GM12878 (cell line): ENCODE measurements around the gene USP12. TPM values are rescaled to one million over a fixed set of nuclear protein-coding genes. Genes with fewer than 3 reads are reported as not detected.

ENCODE experiments used
- ATAC-seq: fragments of 200-7000 bp; cut with Tn5 transposase; 3 replicates; pipeline ENCODE4 v1.9.1; 2020; ENCODE audit warnings: mild to moderate bottlenecking, moderate library complexity
- BruUV-seq: library from RNA; stranded (reverse); fragments of 400-500 nt; replicated peaks from 2 replicates; lab custom pipeline; 2021; lab: Mats Ljungman, UMichigan
- CTCF ChIA-PET: fragments of 300-600 bp; sonication (Branson Sonifier 250); formaldehyde crosslinking; extraction: SDS; loops from one replicate; lab custom pipeline; 2021; ENCODE audit warnings: inconsistent platforms; lab: Yijun Ruan, JAX
- POLR2A ChIA-PET: fragments of 350-600 bp; formaldehyde crosslinking; extraction: SDS; loops from one replicate; lab custom pipeline; 2021; ENCODE audit warnings: inconsistent platforms; lab: Charles Lee
- RAD21 ChIA-PET: fragments of 300-600 bp; sonication (Branson Sonifier 250); formaldehyde crosslinking; loops from one replicate; lab custom pipeline; 2023; ENCODE audit warnings: antibody characterized with exemption; ENCODE audit not compliant: unreplicated experiment; lab: Charles Lee
- SMC1A ChIA-PET: fragments of 300-600 bp; sonication (Branson Sonifier 250); formaldehyde crosslinking; loops from one replicate; lab custom pipeline; 2023; ENCODE audit not compliant: unreplicated experiment, uncharacterized antibody; lab: Charles Lee
- DNase-seq: peaks from one replicate; pipeline ENCODE4 v3.0.0-alpha.2; 2011; ENCODE audit warnings: low read depth, low spot score
- FAIRE-seq: peaks from 3 replicates; lab custom pipeline; 2011; peaks lifted over from hg19 to GRCh38; lab: Jason Lieb, UNC
- H2AFZ ChIP-seq: 2 replicates; pipeline ENCODE4 v1.6.0; 2011; ENCODE audit warnings: low read depth, low read length, control low read depth; ENCODE audit not compliant: control insufficient read depth
- H3K27ac ChIP-seq: 2 replicates; pipeline ENCODE4 v1.5.1; 2011; ENCODE audit warnings: control low read depth; ENCODE audit not compliant: control insufficient read depth, insufficient read depth
- H3K27me3 ChIP-seq, 2 experiments: replicated peaks in 1 of 2; 2 replicates each; pipeline versions ENCODE4 v1.6.0 to v1.6.1; 2011; ENCODE audit warnings: low read length in 1 of 2; ENCODE audit not compliant: control insufficient read depth in 2 of 2, insufficient read depth in 2 of 2
- H3K36me3 ChIP-seq, 2 experiments: 2 replicates each; pipeline ENCODE4 v1.5.1; 2011; ENCODE audit warnings: low read length in 1 of 2; ENCODE audit not compliant: control insufficient read depth in 2 of 2, insufficient read depth in 2 of 2
- H3K4me1 ChIP-seq: 2 replicates; pipeline ENCODE4 v1.6.1; 2011; ENCODE audit warnings: mild to moderate bottlenecking, low read length, moderate library complexity, mixed read lengths; ENCODE audit not compliant: control insufficient read depth, insufficient read depth
- H3K4me2 ChIP-seq: 2 replicates; pipeline ENCODE4 v1.6.0; 2011; ENCODE audit warnings: control low read depth; ENCODE audit not compliant: control insufficient read depth, insufficient read depth
- H3K4me3 ChIP-seq: fragments of 200-600 bp; sonication (generic); 2 replicates; pipeline ENCODE4 v1.5.1; 2016
- H3K79me2 ChIP-seq: 2 replicates; pipeline ENCODE4 v1.6.0; 2011; ENCODE audit warnings: low read length; ENCODE audit not compliant: control insufficient read depth, insufficient read depth
- H3K9ac ChIP-seq: 2 replicates; pipeline ENCODE4 v1.8.0; 2011; ENCODE audit warnings: low read length, control low read depth, mixed read lengths; ENCODE audit not compliant: control insufficient read depth, insufficient read depth
- H3K9me3 ChIP-seq: replicated peaks from 3 replicates; pipeline ENCODE4 v1.5.1; 2011; ENCODE audit warnings: mild to moderate bottlenecking, low read length; ENCODE audit not compliant: control insufficient read depth, insufficient read depth
- H4K20me1 ChIP-seq: 2 replicates; pipeline ENCODE4 v1.6.0; 2011; ENCODE audit not compliant: control insufficient read depth, insufficient read depth
- CHD1 ChIP-seq: IDR thresholded peaks from 2 replicates; pipeline ENCODE4 v1.6.1; 2012; ENCODE audit warnings: low read depth, low read length, improper control_type of control experiment
- CHD4 ChIP-seq: fragments of 200-600 bp; sonication (generic); IDR thresholded peaks from 2 replicates; pipeline ENCODE4 v1.6.1; 2016; ENCODE audit warnings: mild to moderate bottlenecking
- E2F8 ChIP-seq: fragments of 450-650 bp; IDR thresholded peaks from 2 replicates; pipeline ENCODE4 v1.6.1; 2018; ENCODE audit warnings: mild to moderate bottlenecking, low read depth, moderate library complexity; ENCODE audit not compliant: partially characterized antibody
- HDGF ChIP-seq: fragments of 450-650 bp; IDR thresholded peaks from 2 replicates; pipeline ENCODE4 v1.6.1; 2016; ENCODE audit warnings: antibody characterized with exemption
- JUNB ChIP-seq: IDR thresholded peaks from 2 replicates; pipeline ENCODE4 v1.6.1; 2016; ENCODE audit warnings: antibody characterized with exemption, mild to moderate bottlenecking
- LARP7 ChIP-seq: fragments of 450-650 bp; IDR thresholded peaks from 2 replicates; pipeline ENCODE4 v1.6.1; 2017; ENCODE audit warnings: mild to moderate bottlenecking
- MYB ChIP-seq: fragments of 150-350 bp; IDR thresholded peaks from 2 replicates; pipeline ENCODE4 v1.6.1; 2014; ENCODE audit warnings: mild to moderate bottlenecking, low read depth, low read length, borderline replicate concordance
- SP1 ChIP-seq: IDR thresholded peaks from one replicate; pipeline ENCODE4 v1.6.1; 2011; ENCODE audit warnings: low read depth, low read length
- TBL1XR1 ChIP-seq: IDR thresholded peaks from 2 replicates; pipeline ENCODE4 v1.6.1; 2012; ENCODE audit warnings: low read depth, low read length, improper control_type of control experiment
- WGBS: methylation state at CpG from one replicate; pipeline ENCODE4 v1.1.6; 2016; ENCODE audit warnings: low lambda C conversion rate; ENCODE audit not compliant: insufficient replicate concordance, insufficient coverage; ENCODE audit errors: missing lambda C conversion rate; 5-methylcytosine and 5-hydroxymethylcytosine counted together
- in situ Hi-C: fragments of 300-500 bp; cut with MboI; formaldehyde crosslinking; loops from 9 replicates; pipeline ENCODE4 v1.14.3; 2018; ENCODE audit warnings: mixed read lengths
- intact Hi-C: fragments of 100-400 bp; cut with micrococcal nuclease; formaldehyde crosslinking; loops from one replicate; pipeline ENCODE4 v1.14.2; 2022; ENCODE audit not compliant: unreplicated experiment
- polyA plus RNA-seq, 11 experiments: library from polyadenylated mRNA; depleted of rRNA in 4 of 11; unstranded in 6 of 11; stranded (reverse) in 5 of 11; fragments of >200 nt; fragmentation: Nextera tagmentation in 4 of 11; fragmentation: Illumina TruSeq in 1 of 11; extraction: Ambion mirVana in 4 of 11; extraction: Trizol in 1 of 11; gene quantifications; 1 replicate in 1 of 11; 2 replicates in 10 of 11; pipeline versions ENCODE4 v1.2.1 to v1.2.3, GENCODE V29; 2011 to 2016; ENCODE audit warnings: inconsistent platforms in 2 of 11, missing spikeins in 2 of 11, low read depth in 1 of 11
- total RNA-seq, 4 experiments: library from RNA; depleted of rRNA in 3 of 4; stranded (reverse); fragments of >200 nt in 3 of 4; fragmentation: Illumina TruSeq in 1 of 4; extraction: Trizol in 1 of 4; gene quantifications; 2 replicates each; pipeline versions ENCODE4 v1.2.1 to v1.2.3, GENCODE V29; 2013 to 2021
- TF ChIP-seq, protein P1 (sequence below): fragments of 450-650 bp; IDR thresholded peaks from 2 replicates; pipeline ENCODE4 v1.6.1; 2017; ENCODE audit warnings: borderline replicate concordance

USP12 gene
- total and polyA plus RNA-seq, 10 of the 15 experiments (the other 5 are each of a cell fraction or from before 2014, with no cell fraction given), result 3.5 to 32.2 (median 24.6) TPM

DNA sequence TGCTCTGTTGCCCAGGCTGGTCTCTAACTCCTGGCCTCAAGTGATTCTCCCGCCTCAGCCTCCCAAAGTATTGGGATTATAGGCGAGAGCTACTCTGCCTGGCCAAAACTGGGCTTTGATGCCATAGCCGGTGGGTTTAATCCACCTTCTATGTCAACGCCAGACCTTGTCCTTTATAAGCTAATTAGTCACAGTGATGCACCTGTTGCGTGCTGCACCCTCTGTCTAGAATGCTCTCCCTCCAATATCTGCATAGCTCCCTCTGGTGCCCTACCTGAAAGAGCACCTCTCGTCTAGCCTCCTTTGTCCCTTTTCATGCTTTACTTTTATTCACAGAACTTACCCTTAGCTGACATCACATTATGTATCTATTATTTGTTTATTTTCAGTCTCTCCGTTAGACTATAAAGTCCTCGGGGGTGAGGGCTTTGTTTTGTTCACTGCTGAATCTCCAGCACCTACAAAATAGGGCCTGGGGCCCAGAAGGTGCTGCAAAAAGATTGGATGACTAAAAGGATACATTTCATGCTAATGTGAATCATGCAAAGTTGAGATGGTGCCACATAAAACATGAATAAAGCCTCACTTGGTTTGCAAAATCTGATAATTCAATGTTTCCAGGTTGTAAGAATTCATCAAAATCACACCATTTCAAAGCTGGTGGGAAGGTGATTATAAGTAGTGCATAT lies 148.1 kb downstream of the USP12 start:
- Histone ChIP-seq H3K27me3 (0 out of 4 replicates have a peak, but pooled peaks cover 0 to 1% of the 10 kb centered on the region in 2 experiments), H3K4me3 (no peak overlapping the region), H2AFZ (no peak overlapping the region), H3K27ac (no peak overlapping the region), H3K36me3 (no peaks in the 10 kb centered on the region), H3K4me1 (no peaks in the 10 kb centered on the region; the same call in 1 of the 2 replicates), H3K9me3 (no peaks in the 10 kb centered on the region), H3K4me2 (no peak overlapping the region), H3K9ac (no peak overlapping the region), H4K20me1 (no peaks in the 10 kb centered on the region), H3K79me2 (no peaks in the 10 kb centered on the region)
- no TSS peak for BruUV-seq
- TF ChIP-seq CHD1 (no peak), TBL1XR1 (no peak), HDGF (no peak)
- FAIRE-seq (no peak), ATAC-seq (no peak), DNase-seq (no peak)
- intact Hi-C loops (no loop called here), in situ Hi-C loops (no loop called here)
- ChIA-PET RAD21 (no interaction called here), CTCF (interaction anchor here (0.6 kb wide), 1 partner anchor 162 kb away, joined by 4 read pairs; no protein-coding TSS in a partner anchor), POLR2A (no interaction called here), SMC1A (no interaction called here)
- WGBS, result 66% methylated on average over 8 of the region's 8 CpGs

DNA sequence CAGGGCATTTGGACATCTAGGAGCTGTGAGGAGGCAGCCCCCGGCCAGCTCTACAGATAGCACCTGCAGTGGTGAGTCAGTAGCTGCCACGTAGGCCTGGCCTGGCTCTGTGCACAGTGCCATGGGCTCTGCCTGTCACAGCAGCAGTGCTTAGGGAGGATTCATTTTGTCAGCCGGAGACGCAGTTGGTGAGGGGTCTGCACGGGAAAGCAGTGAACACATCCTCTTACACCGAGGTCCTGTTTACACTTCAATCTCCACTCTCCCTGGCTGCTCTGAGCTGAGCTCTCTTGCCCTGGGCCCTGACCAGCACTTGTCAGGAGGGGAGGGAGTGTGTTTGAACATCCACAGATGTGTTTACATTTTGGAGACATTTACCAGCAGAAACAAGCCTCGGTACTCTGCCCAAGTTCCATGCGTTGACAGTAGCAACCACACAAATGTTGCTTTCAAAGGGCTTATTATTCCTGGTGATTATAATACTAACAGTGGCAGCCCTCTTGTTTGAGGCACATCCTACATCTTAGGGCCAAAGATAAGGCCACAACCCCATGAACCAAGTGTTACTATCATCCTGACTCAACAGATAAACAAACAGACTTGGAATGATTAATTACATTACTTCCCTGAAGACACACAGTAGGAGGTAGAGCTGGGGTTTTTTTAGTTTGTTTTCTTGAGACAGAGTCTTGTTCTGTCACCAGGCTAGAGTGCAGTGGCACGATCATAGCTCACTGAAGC lies 148.9 kb downstream of the USP12 start:
- FAIRE-seq, result no peak

More for the DNA sequence above, 148.9 kb downstream of the USP12 start:
- TF ChIP-seq, protein P1, sequence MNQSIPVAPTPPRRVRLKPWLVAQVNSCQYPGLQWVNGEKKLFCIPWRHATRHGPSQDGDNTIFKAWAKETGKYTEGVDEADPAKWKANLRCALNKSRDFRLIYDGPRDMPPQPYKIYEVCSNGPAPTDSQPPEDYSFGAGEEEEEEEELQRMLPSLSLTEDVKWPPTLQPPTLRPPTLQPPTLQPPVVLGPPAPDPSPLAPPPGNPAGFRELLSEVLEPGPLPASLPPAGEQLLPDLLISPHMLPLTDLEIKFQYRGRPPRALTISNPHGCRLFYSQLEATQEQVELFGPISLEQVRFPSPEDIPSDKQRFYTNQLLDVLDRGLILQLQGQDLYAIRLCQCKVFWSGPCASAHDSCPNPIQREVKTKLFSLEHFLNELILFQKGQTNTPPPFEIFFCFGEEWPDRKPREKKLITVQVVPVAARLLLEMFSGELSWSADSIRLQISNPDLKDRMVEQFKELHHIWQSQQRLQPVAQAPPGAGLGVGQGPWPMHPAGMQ, result no peak
- TF ChIP-seq SP1 (no peak), LARP7 (no peak), E2F8 (no peak), JUNB (peak; percentile 19; the same call in 1 of the 2 replicates), MYB (no peak), HDGF (no peak), CHD4 (no peak)
- CTCF ChIA-PET, result interaction anchor here (0.6 kb wide), 1 partner anchor 163 kb away, joined by 4 read pairs; no protein-coding TSS in a partner anchor
- intact Hi-C loops, result no loop called here
- POLR2A ChIA-PET, result no interaction called here
- H3K4me2 ChIP-seq, result no peak overlapping the region
- H3K4me3 ChIP-seq, result no peak overlapping the region
- in situ Hi-C loops, result no loop called here
- H4K20me1 ChIP-seq, result no peaks in the 10 kb centered on the region
- WGBS, result 54% methylated on average over 9 of the region's 9 CpGs
- ATAC-seq (peak; percentile 51), DNase-seq (no peak)
- SMC1A ChIA-PET, result interaction anchor here (0.8 kb wide), 1 partner anchor 159 kb away, joined by 3 read pairs; no protein-coding TSS in a partner anchor
- no peak overlapping the region for H3K27ac ChIP-seq
- no peaks in the 10 kb centered on the region for H3K36me3 ChIP-seq
- no TSS peak for BruUV-seq
- no peaks in the 10 kb centered on the region for H3K79me2 ChIP-seq
- H2AFZ ChIP-seq, result no peak overlapping the region
- H3K4me1 ChIP-seq, result no peaks in the 10 kb centered on the region; the same call in 1 of the 2 replicates
- no peak overlapping the region for H3K9ac ChIP-seq
- RAD21 ChIA-PET, result no interaction called here
- 0 out of 4 replicates have a peak, but pooled peaks cover 0 to 1% of the 10 kb centered on the region in 2 experiments for H3K27me3 ChIP-seq
- H3K9me3 ChIP-seq, result no peaks in the 10 kb centered on the region
